K562 (cell line): ENCODE data around the gene JADE2.

ENCODE experiments used
- ETV5 ChIP-seq: sonication (generic); formaldehyde crosslinking; IDR thresholded peaks from 2 replicates; pipeline ENCODE4 v1.4.0; 2020; ENCODE audit warnings: low read depth, mild to moderate bottlenecking, missing genetic modification reagents
- HNRNPL ChIP-seq: fragments of 200-400 bp; formaldehyde crosslinking; IDR thresholded peaks from 2 replicates; pipeline ENCODE4 v1.6.1; 2017; ENCODE audit warnings: low read depth, mild to moderate bottlenecking, low read length
- ZNF764 ChIP-seq: fragments of 250-450 bp; sonication (Bioruptor Pico); IDR thresholded peaks from 2 replicates; pipeline ENCODE4 v1.4.0; 2020; ENCODE audit warnings: low read depth, mild to moderate bottlenecking, moderate library complexity
- TF ChIP-seq, protein P1 (sequence below): fragments of 250-450 bp; sonication (Bioruptor Pico); IDR thresholded peaks from 2 replicates; pipeline ENCODE4 v1.5.0; 2021; ENCODE audit warnings: mild to moderate bottlenecking, borderline replicate concordance

- TF ChIP-seq ZNF764 (CRISPR knock-in tag): no peak
- TF ChIP-seq ETV5 (CRISPR knock-in tag): no peak
- no peak for TF ChIP-seq HNRNPL
- TF ChIP-seq, protein P1, sequence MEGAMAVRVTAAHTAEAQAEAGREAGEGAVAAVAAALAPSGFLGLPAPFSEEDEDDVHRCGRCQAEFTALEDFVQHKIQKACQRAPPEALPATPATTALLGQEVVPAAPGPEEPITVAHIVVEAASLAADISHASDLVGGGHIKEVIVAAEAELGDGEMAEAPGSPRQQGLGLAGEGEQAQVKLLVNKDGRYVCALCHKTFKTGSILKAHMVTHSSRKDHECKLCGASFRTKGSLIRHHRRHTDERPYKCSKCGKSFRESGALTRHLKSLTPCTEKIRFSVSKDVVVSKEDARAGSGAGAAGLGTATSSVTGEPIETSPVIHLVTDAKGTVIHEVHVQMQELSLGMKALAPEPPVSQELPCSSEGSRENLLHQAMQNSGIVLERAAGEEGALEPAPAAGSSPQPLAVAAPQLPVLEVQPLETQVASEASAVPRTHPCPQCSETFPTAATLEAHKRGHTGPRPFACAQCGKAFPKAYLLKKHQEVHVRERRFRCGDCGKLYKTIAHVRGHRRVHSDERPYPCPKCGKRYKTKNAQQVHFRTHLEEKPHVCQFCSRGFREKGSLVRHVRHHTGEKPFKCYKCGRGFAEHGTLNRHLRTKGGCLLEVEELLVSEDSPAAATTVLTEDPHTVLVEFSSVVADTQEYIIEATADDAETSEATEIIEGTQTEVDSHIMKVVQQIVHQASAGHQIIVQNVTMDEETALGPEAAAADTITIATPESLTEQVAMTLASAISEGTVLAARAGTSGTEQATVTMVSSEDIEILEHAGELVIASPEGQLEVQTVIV: no peak
These were observed 58.3 kb downstream of the JADE2 start for GRCh38 chr5:134583766-134584165.
